Measurements from ENCODE around the gene CAMKMT.

GRCh38 chr2:44537264-44537663 is 175.5 kb downstream of the CAMKMT start:
- TF ChIP-seq CTCF (IDR thresholded peaks at IDR 0.05 in 8 of 11, conservative IDR thresholded peaks at IDR 0.05 in 3 of 11) (no peak), POLR2A (IDR thresholded peaks at IDR 0.05) (no peak), POLR2AphosphoS5 (IDR thresholded peaks at IDR 0.05) (no peak)

Data from spleen (tissue), 7 donors.